GM18858 (cell line): Measurements from ENCODE around the gene ORAI1.
A peak's percentile ranks its signal among the peaks of the same experiment; 100 is the strongest.
"Not testable (repeated sequence)": the region's sequence is repeated elsewhere in the genome, so short reads cannot be mapped to it uniquely, and the experiment has no call there.

Source experiments
- ATAC-seq: cut with Tn5 transposase; IDR thresholded peaks from one replicate; pipeline ENCODE4 v1.9.1; 2021; ENCODE audit not compliant: unreplicated experiment

The ORAI1 gene

DNA sequence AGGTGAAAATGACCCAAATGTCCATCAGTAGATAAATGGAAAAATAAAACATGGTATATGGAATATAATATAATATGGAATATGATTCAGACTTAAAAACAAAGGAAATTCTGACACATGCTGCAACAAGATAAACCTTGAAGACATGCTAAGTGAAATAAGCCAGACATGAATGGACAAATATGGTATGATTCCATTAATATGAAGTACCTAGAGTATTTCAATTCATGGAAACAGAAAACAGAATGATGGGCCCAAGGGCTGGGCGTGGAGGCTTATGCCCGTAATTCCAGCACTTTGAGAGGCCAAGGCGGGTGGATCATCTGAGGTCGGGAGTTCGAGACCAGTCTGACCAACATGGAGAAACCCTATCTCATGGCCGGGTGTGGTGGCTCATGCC is 22.7 kb upstream of the ORAI1 start:
- no peak for ATAC-seq

DNA sequence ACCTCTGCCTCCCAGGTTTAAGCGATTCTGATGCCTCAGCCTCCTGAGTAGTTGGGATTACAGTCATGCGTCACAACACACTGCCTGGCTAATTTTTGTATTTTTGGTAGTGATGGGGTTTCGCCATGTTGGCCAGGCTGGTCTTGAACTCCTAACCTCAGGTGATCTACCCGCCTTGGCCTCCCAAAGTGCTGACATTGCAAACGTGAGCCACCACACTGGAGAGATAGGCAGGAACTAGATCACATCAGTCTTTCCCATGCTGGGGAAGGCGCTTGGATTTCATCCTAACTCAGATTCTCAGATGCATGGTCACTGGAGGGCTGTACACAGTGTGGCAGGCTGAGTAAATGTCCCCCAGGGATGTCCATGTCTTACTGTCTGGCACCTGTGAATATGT is 18.0 kb upstream of the ORAI1 start:
- no peak for ATAC-seq

DNA sequence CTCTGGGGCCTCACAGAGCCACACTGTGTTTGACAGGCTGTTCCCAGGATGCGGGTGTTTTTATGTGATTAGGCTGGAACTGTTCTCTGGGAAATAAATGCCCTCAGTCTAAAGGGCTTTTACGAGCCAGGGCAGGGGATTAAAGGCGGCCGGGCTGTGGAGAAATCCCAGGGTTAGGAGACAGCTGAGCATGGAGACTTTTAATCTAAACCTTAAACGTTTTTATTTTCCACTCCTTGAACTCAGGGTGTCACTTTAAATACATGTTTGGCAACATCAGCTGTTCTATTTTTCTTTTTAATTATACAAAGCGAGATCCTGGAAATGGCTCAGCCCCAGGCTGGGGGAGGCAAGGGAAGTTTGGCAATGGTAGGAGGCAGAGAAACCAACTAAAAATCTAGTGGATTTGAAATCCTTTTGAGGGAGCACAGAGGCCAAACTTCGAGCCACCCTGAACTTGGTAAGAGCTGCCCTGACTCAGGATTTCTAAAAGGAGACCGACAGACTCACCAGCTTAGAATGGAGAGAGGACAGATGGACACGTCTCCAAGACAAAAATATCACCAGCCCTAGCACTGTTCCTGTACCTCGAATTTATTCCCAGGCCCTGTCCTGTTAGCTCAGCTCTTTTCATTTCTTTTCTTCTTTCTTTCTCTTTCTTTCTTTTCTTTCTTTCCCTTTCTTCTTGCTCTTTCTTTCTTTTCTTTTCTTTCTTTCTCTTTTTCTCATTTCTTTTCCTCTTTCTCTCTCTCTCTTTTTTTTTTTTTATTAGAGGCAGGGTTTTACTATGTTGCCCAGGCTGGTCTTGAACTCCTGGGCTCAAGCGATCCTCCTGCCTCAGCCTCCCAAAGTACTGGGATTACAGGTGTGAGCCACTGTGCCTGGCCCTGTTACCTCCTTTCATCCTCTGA is 15.8 kb upstream of the ORAI1 start:
- ATAC-seq: no peak

DNA sequence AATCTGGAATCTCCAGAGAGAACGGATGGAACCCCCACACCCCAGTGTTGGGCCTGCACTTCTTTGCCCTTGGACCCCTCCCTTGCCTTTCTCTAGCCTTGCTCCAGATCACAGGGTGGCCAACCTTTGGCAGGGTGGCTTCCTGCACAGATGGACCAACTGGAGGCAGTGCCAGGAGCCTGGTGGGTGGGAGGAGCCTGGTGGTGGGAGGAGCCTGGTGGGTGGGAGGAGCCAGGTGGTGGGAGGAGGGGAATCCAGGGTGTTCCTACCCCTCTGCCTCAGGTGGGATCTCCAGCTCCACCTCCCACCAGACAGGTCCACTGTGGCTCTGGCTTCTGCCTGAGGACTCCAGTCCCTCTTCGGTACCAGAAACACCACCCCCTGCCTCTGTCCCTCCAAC is 15.0 kb upstream of the ORAI1 start:
- no peak for ATAC-seq

DNA sequence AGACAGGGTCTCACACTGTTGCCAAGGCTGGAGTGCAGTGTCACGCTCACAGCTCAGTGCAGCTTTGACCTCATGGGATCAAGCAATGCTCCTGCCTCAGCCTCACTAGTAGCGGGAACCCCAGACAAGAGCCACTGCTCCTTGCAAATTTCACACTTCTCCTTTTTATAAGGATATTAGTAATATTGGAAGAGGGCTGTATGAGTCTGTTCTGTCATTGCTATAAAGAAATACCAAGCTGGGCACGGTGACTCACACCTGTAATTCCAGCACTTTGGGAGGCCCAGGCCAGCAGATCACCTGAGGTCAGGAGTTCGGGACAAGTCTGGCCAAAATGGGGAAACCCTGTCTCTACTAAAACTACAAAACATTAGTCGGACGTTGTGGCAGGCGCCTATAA is 12.9 kb upstream of the ORAI1 start:
- ATAC-seq: no peak

DNA sequence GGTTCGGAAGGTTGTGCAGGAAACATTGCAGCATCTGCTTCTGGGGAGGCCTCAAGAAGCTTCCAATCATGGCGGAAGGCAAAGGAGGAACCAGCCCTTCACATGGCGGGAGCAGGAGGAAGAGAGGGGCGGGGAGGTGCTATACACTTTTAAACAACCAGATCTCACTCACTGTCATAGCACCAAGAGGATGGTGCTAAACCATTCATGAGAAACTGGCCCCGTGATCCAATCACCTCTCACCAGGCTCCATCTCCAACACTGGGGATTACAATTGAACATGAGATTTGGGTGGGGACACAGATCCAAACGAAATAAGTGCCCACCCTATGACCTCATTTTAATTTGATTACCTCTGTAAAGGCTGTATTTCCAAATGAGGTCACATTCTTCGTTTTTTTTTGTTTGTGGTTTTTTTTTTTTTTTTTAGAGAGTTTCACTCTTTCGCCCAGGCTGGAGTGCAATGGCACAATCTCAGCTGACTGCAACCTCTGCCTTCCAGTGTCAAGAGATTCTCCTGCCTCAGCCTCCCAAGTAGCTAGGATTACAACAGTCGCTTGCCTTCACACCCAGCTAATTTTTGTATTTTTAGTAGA is 11.4 kb upstream of the ORAI1 start:
- no peak for ATAC-seq

DNA sequence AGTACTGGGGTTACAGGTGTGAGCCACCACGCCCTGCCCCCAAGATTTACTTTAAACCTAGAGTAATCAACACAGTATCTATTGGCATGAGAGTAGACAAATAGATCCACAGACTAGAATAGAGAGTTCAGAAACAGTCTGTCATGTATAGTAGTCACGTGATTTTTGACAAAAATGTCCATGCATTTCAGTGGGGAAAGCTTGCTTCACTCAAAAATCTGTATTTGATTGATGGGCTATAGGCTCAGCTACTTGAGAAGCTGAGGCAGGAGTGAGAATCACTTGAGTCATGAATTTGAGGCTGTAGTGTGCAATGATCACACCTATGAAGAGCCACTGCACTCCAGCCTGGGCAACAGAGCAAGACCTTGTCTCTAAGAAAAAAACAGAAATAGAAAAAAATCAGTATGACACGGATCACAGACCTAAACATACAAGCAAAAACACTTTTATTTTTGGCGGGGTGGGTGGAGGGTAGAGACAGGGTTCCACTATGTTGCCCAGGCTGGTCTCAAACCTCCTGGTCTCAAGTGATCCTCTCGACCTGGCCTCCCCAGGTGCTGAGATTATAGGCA is 7.6 kb upstream of the ORAI1 start:
- no peak for ATAC-seq

DNA sequence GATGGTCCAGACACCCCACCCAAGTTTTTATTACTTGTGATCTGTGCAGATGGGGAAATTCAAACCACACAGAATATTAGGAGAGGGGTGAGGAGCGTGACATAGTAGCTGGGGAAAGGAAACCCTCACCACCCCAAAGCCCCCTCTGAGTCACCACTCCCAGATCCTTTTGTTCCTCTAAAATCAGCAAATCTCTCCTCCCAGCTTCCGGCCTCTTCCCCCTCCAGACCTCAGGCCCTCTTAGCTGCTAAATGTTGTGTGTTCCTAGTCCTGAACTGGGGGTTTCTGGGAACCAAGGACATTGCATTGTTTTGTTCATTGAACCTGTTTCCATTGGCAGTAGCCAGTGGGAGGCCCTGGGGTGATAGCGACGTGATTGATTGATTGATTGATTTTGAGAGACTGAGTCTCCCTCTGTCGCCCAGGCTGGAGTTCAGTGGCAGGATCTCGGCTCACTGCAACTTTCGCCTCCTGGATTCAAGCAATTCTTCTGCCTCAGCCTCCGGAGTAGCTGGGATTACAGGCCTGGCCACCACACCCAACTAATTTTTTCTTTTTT is 5.9 kb upstream of the ORAI1 start:
- ATAC-seq: no peak

DNA sequence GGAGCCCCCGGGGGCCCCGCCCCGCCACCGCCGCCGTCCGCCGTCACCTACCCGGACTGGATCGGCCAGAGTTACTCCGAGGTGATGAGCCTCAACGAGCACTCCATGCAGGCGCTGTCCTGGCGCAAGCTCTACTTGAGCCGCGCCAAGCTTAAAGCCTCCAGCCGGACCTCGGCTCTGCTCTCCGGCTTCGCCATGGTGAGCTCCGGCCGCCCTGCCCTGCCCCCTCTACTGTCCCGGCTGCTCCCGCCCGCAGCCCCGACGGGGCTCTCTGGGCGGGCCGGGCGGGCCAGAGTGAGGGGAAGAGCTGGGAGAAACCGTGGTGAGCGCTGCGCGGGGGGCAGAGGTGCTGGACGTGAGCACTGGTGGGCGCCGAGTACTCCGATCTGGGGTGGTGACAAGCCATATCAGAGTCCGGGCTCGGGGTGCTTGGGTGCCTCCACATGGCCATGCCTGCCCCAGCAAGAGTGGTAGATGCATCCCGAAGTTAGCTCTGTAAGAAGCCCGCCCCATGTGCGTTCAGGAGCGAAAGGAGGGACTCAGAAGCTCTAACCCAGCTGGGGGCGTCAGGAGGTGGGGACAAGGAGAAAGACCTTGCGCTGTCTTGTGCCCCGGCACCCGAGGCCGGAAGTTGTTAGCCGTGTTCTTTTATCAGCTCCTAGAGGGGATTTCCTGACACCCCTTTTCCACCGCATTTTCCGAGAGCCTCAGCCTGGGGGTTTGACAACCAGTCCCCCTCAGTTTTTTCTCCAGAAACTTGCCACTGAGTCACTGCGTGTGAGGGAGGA is 717 bp downstream of the ORAI1 start:
- ATAC-seq: peak; percentile 15

DNA sequence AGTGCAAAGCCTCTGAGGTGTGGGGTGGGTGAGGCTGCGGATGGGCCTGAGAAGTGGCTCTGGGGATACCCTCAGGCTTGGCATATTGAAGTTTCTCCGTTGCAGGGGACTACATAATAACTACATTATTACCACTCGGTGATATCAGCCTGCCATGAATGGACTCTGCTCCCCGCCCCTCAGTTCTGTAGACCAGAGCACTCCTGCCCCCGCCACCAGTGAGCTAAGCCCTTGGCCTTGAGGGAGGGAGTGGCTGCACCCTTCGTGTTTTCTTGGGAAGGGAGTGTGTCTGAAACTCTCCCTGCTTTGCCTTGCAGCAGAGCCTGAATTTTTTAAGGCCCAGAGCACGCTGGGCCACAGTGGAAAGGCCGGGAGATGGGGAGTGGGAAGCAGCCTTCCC is 1.7 kb downstream of the ORAI1 start:
- ATAC-seq: no peak

DNA sequence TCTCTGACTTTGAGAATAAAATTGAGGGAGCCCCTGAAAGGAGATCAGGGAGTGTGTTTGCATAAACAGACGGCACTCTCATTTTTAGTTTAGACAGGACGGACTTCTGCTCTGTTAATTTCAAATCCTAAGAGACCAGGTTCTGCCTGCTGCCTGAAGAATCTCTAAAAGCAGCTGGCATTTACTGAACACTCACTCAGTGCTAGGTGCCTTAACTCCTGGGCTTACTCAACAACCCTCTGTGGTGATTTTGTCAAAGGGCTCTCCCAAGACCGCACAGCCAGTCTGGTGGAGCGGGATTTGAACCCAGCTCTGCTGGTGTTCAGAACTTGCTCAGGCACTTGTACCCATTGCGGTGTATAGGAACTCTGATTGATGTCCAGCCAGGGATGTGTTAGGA is 2.2 kb downstream of the ORAI1 start:
- no peak for ATAC-seq

DNA sequence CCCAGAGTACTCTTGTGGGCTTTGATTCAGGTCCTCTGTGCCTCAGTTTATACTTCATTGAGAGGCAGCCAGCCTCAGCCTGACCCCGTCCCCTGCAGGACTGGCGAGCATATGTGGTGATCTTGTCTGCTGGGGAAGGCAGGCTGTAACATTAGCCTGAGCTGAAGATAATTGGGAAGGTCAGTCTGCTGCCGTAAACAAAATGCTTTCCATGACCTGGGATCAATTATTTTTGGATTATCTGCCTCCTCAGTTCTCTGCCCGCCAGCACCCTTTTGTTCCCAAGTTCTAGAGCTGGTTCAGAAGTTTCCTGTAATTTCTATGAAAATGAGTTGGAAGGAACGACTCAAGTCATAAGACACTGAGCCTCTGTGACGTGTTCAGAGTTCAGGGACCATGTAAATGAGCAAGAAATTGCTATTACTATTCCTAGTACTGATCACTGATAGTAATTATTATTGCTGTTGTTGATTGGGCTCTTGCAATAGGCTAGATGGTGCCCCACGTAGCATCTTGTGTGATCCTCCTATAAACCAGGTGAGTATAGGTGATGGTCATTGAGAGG is 4.5 kb downstream of the ORAI1 start:
- no peak for ATAC-seq

DNA sequence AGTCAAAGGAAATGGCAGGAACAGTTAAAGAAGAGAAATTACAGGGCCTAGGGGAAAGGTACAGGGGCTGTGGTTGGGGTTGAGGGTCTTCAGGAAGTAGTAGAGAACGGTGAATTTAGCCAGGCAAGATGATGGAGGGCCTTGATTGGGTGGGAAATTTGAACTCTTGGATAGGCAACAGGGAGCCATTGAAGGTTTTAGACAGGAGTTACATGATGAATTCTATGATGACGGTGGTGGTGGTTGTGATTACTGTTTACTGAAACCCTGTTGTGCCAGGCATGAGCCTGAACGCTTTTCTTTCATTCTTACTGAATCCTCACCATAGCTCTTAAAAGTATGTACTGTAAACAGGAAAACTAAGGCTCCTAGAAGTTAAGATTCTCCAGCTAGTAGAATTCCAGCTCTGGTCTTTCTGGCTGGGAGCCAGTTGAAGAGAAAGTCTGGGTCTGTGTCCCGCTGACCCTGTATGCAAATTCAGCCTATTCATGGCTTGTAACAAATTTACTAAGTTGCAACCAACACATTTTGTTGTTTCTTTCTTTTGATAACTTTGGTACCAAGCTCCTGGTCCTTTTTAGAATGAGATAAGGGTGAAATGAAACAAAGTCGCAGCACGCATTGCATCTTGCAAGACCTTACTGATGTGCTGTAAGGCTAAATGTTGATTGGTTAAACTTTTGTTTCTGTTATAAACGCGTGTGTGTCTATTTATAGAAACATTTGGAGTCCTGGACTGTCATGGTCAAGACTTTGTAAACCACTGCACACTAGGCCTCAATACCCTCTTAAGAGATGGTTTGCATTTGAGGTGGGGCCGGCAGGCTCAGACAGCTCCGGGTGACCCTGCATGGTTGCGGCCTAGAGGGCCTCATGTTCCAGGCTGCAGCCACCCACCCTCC is 6.0 kb downstream of the ORAI1 start:
- no peak for ATAC-seq

DNA sequence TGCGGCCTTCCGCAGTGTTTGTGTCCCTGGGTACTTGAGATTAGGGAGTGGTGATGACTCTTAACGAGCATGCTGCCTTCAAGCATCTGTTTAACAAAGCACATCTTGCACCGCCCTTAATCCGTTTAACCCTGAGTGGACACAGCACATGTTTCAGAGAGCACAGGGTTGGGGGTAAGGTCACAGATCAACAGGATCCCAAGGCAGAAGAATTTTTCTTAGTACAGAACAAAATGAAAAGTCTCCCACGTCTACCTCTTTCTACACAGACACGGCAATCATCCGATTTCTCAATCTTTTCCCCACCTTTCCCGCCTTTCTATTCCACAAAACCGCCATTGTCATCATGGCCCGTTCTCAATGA is 7.5 kb downstream of the ORAI1 start:
- not testable (repeated sequence) for ATAC-seq

DNA sequence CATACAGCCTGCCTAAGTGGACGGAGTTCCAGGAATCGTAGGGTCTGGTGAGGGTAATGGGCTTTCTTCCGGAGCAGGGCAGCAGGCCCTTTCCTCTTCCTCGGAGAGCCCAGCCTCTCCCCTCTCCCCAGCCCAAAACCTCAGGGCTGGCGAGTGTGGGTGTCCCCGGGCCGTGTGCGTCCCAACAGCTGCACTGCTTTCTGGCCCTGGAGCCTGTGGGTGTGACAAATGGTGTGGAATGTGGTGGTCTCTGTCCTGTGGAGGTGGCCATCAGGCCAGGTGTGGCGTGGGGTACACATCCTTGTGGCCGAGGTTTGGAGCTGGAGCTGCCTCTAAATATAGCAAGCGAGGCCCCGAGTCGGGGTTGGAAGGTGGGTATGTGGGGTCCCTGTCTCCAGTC is 8.5 kb downstream of the ORAI1 start:
- ATAC-seq: no peak

DNA sequence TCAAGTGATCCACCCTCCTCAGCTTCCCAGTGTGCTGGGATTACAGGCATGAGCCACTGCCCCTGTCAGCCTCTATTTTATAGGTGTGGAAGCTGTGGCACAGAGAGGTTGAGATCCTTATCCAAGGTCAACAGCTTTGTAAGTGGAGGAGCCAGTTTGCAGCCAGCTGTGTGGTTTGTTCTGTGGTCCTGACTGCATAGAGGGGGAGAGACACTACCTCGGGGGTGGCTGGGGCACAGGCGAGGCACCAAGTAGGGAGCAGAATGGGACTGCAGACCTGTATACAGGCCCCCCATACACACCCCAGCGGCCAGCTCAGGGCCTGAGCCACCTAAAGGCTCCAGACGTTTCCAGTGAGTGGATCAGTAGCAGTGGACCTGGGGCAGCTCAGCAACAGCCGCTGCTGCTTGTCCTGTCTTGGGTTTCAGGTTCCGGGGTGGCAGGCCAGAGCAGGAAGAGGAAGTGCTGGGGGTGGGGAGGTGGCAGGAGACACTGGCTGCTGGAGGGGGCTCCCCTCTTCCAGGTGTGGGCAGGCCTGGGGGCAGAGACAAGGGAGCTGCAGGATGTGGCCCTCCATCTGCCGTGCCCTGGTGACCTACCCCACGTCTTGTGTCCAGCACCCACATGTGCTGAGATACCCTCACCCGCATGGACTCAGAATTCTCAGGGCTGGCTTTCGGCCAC is 11.0 kb downstream of the ORAI1 start:
- no peak for ATAC-seq

DNA sequence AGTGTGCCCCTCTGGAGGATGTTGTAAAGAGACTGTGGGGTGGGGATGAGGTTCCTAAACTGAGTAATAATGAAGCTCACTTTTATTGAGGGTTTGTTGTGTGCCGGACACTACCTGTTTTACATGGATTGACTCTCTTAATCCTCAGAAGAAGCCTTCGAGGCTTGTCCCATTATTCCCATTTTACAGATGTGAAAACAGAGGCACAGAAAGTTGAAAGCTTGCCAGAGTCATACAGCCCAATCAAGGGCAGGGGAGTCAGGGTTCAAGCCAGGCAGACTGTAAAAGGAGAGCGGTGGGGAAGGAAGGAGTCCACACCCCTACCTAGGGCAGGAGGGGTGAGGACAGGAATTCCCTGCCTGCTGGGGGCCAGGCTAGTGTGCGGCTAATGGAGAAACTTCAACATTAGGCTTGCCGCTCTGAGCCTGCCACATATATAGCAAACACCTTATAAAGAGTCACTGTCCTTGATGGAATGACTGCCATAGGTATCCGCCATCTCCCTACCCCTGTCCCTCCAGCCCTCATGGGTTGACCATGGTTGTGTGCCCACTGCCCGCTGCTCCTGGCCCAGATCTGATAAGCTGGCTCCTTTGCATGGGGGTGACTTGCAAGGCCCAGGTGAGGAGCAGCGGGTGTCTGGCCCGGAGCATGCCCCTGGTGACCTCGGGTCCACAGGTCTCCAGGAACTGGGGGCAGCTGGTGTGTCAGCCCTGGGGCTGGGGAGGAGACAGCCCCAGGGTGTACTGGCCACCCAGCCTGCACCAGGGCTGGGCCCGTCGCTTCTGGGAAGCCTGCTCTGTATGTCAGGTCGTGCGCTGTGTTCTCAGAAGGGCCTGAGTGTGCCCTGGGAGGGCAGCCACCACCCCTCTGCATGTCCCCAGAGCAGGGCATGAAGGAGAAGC is 12.2 kb downstream of the ORAI1 start:
- ATAC-seq: no peak

DNA sequence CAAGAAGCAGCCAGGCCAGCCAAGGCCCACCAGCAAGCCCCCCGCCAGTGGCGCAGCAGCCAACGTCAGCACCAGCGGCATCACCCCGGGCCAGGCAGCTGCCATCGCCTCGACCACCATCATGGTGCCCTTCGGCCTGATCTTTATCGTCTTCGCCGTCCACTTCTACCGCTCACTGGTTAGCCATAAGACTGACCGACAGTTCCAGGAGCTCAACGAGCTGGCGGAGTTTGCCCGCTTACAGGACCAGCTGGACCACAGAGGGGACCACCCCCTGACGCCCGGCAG is 15.0 kb downstream of the ORAI1 start:
- no peak for ATAC-seq
